BLaER1 (cell line): Measurements from ENCODE around the gene PTPRN2.

Experiments
- H3K27ac ChIP-seq: shearing (Covaris generic); formaldehyde crosslinking; 2 replicates; pipeline ENCODE4 v1.8.1; 2022
- H3K27me3 ChIP-seq: shearing (Covaris generic); formaldehyde crosslinking; 2 replicates; pipeline ENCODE4 v1.8.1; 2022
- H3K36me3 ChIP-seq: shearing (Covaris generic); formaldehyde crosslinking; 2 replicates; pipeline ENCODE4 v1.8.1; 2022
- H3K4me1 ChIP-seq: shearing (Covaris generic); formaldehyde crosslinking; 2 replicates; pipeline ENCODE4 v1.8.1; 2022
- H3K4me2 ChIP-seq: shearing (Covaris generic); formaldehyde crosslinking; 2 replicates; pipeline ENCODE4 v1.8.1; 2022
- H3K4me3 ChIP-seq: shearing (Covaris generic); formaldehyde crosslinking; 2 replicates; pipeline ENCODE4 v1.8.1; 2022
- H3K9ac ChIP-seq: shearing (Covaris generic); formaldehyde crosslinking; 2 replicates; pipeline ENCODE4 v1.8.1; 2022
- H3K9me3 ChIP-seq: shearing (Covaris generic); formaldehyde crosslinking; 2 replicates; pipeline ENCODE4 v1.8.1; 2022
- H4K20me1 ChIP-seq: shearing (Covaris generic); formaldehyde crosslinking; 2 replicates; pipeline ENCODE4 v1.8.1; 2022
- Cebpa-rat ChIP-seq: shearing (Covaris generic); IDR thresholded peaks from 2 replicates; pipeline ENCODE4 v1.8.1; 2022

Gene PTPRN2

GRCh38 chr7:157522954-157523353 lies 1064.7 kb downstream of the PTPRN2 start:
- Histone ChIP-seq H3K9ac (no peak overlapping the region), H3K27ac (no peak overlapping the region), H3K36me3 (no peaks in the 10 kb centered on the region), H4K20me1 (no peaks in the 10 kb centered on the region), H3K4me1 (peaks cover 47% of the 10 kb centered on the region), H3K4me3 (no peak overlapping the region), H3K27me3 (no peaks in the 10 kb centered on the region), H3K9me3 (no peaks in the 10 kb centered on the region), H3K4me2 (peak overlapping the region; percentile 79)
- no peak for TF ChIP-seq Cebpa-rat

GRCh38 chr7:157522189-157522588 lies 1065.4 kb downstream of the PTPRN2 start:
- Histone ChIP-seq H3K4me2 (no peak overlapping the region), H3K4me1 (peaks cover 55% of the 10 kb centered on the region), H3K27me3 (no peaks in the 10 kb centered on the region), H3K36me3 (no peaks in the 10 kb centered on the region), H4K20me1 (no peaks in the 10 kb centered on the region), H3K9ac (no peak overlapping the region), H3K4me3 (no peak overlapping the region), H3K27ac (no peak overlapping the region), H3K9me3 (no peaks in the 10 kb centered on the region)
- TF ChIP-seq Cebpa-rat, result no peak

- TF ChIP-seq Cebpa-rat, result no peak
- Histone ChIP-seq H3K27me3 (no peaks in the 10 kb centered on the region), H3K27ac (no peak overlapping the region), H4K20me1 (no peaks in the 10 kb centered on the region), H3K36me3 (no peaks in the 10 kb centered on the region), H3K4me2 (no peak overlapping the region), H3K9ac (no peak overlapping the region), H3K4me3 (no peak overlapping the region), H3K4me1 (peaks cover 58% of the 10 kb centered on the region), H3K9me3 (no peaks in the 10 kb centered on the region)
Observed at GRCh38 chr7:157521752-157522151, 1065.9 kb downstream of the PTPRN2 start.

GRCh38 chr7:157521061-157521731 lies 1066.4 kb downstream of the PTPRN2 start:
- Histone ChIP-seq H3K9ac (no peak overlapping the region), H3K9me3 (no peaks in the 10 kb centered on the region), H3K27ac (no peak overlapping the region), H3K4me1 (peaks cover 58% of the 10 kb centered on the region), H3K4me2 (peak overlapping the region; percentile 76), H3K27me3 (no peaks in the 10 kb centered on the region), H4K20me1 (no peaks in the 10 kb centered on the region), H3K4me3 (no peak overlapping the region), H3K36me3 (no peaks in the 10 kb centered on the region)
- no peak for TF ChIP-seq Cebpa-rat

- Histone ChIP-seq H3K27ac (no peak overlapping the region), H3K27me3 (no peaks in the 10 kb centered on the region), H4K20me1 (no peaks in the 10 kb centered on the region), H3K9ac (no peak overlapping the region), H3K4me3 (no peak overlapping the region), H3K9me3 (no peaks in the 10 kb centered on the region), H3K4me2 (peak overlapping the region; percentile 76), H3K4me1 (peaks cover 58% of the 10 kb centered on the region), H3K36me3 (no peaks in the 10 kb centered on the region)
- TF ChIP-seq Cebpa-rat, result no peak
Observed at GRCh38 chr7:157520249-157520648, 1067.4 kb downstream of the PTPRN2 start.

GRCh38 chr7:157519798-157520244 lies 1067.8 kb downstream of the PTPRN2 start:
- Histone ChIP-seq H3K4me1 (peaks cover 56% of the 10 kb centered on the region), H4K20me1 (no peaks in the 10 kb centered on the region), H3K27me3 (no peaks in the 10 kb centered on the region), H3K9me3 (no peaks in the 10 kb centered on the region), H3K4me2 (peak overlapping the region; percentile 76), H3K36me3 (no peaks in the 10 kb centered on the region), H3K27ac (no peak overlapping the region), H3K9ac (no peak overlapping the region), H3K4me3 (no peak overlapping the region)
- no peak for TF ChIP-seq Cebpa-rat

GRCh38 chr7:157519246-157519645 lies 1068.4 kb downstream of the PTPRN2 start:
- H3K27ac ChIP-seq, result no peak overlapping the region
- no peaks in the 10 kb centered on the region for H3K36me3 ChIP-seq
- no peaks in the 10 kb centered on the region for H3K9me3 ChIP-seq
- H3K4me1 ChIP-seq, result peaks cover 50% of the 10 kb centered on the region
- no peaks in the 10 kb centered on the region for H4K20me1 ChIP-seq
- H3K4me2 ChIP-seq, result peak overlapping the region; percentile 76; the same call in 1 of the 2 replicates
- H3K4me3 ChIP-seq, result no peak overlapping the region
- H3K9ac ChIP-seq, result no peak overlapping the region
- H3K27me3 ChIP-seq, result no peaks in the 10 kb centered on the region
- no peak for TF ChIP-seq Cebpa-rat

GRCh38 chr7:157518514-157519175 lies 1069.0 kb downstream of the PTPRN2 start:
- Histone ChIP-seq H3K4me1 (peaks cover 44% of the 10 kb centered on the region), H3K36me3 (no peaks in the 10 kb centered on the region), H3K4me2 (no peak overlapping the region), H4K20me1 (no peaks in the 10 kb centered on the region), H3K9ac (no peak overlapping the region), H3K27ac (no peak overlapping the region), H3K9me3 (no peaks in the 10 kb centered on the region), H3K4me3 (no peak overlapping the region), H3K27me3 (no peaks in the 10 kb centered on the region)
- TF ChIP-seq Cebpa-rat, result no peak

GRCh38 chr7:157517782-157518513 lies 1069.7 kb downstream of the PTPRN2 start:
- no peak overlapping the region for H3K4me3 ChIP-seq
- TF ChIP-seq Cebpa-rat, result no peak
- H3K4me2 ChIP-seq, result peak overlapping the region; percentile 48
- no peak overlapping the region for H3K9ac ChIP-seq
- H3K27ac ChIP-seq, result no peak overlapping the region
- H3K36me3 ChIP-seq, result no peaks in the 10 kb centered on the region
- H3K27me3 ChIP-seq, result no peaks in the 10 kb centered on the region
- H3K4me1 ChIP-seq, result peaks cover 38% of the 10 kb centered on the region
- no peaks in the 10 kb centered on the region for H3K9me3 ChIP-seq
- H4K20me1 ChIP-seq, result no peaks in the 10 kb centered on the region
